ELF-1 (cell line): ENCODE results near the gene TSPAN18.

Experiments
- DNase-seq: peaks from one replicate; pipeline ENCODE4 v3.0.0-alpha.2; 2016; ENCODE audit warnings: low read depth, low spot score

The TSPAN18 gene

GRCh38 chr11:44978274-44978960 lies 251.7 kb downstream of the TSPAN18 start:
- DNase-seq = no peak

GRCh38 chr11:44978961-44979331 lies 252.2 kb downstream of the TSPAN18 start:
- no peak for DNase-seq

GRCh38 chr11:44979543-44980399 lies 253.0 kb downstream of the TSPAN18 start:
- DNase-seq = no peak

- DNase-seq = no peak
Measured at GRCh38 chr11:44980533-44981427, 254.0 kb downstream of the TSPAN18 start.
